D721Med (cell line): ENCODE results near the gene VAX1.
"Not testable (repeated sequence)": the region's sequence is repeated elsewhere in the genome, so short reads cannot be mapped to it uniquely, and the experiment has no call there.

Source experiments
- DNase-seq: peaks from one replicate; pipeline ENCODE4 v3.0.0; 2011; ENCODE audit warnings: low spot score; ENCODE audit not compliant: insufficient read length
- FAIRE-seq: peaks from 2 replicates; lab custom pipeline; 2011; peaks lifted over from hg19 to GRCh38; lab: Jason Lieb, UNC
- CTCF ChIP-seq: IDR thresholded peaks from 2 replicates; pipeline ENCODE4 v1.5.1; 2012; ENCODE audit warnings: mild to moderate bottlenecking, control low read depth; ENCODE audit not compliant: insufficient read depth; ENCODE audit errors: missing control alignments

VAX1 gene

GRCh38 chr10:117087521-117087920, 50.5 kb downstream of the VAX1 start:
- no peak for DNase-seq
- no peak for FAIRE-seq
- no peak for TF ChIP-seq CTCF

GRCh38 chr10:117086546-117086945, 51.5 kb downstream of the VAX1 start:
- DNase-seq (no peak), FAIRE-seq (no peak)
- TF ChIP-seq CTCF, result no peak

GRCh38 chr10:117084421-117085246, 53.4 kb downstream of the VAX1 start:
- not testable (repeated sequence) for FAIRE-seq, DNase-seq
